H9 (cell line): ENCODE results near the gene LRRC71. TPM values are rescaled to one million over a fixed set of nuclear protein-coding genes. Genes with fewer than 3 reads are reported as not detected.
A peak's percentile ranks its signal among the peaks of the same experiment; 100 is the strongest.

Experiments
- DNase-seq: peaks from one replicate; pipeline ENCODE4 v3.0.0-alpha.2; 2017
- H2AFZ ChIP-seq: one replicate; pipeline ENCODE4 v1.6.1; 2013; ENCODE audit warnings: mild to moderate bottlenecking, low read length, control low read depth, moderate library complexity
- H2AK5ac ChIP-seq: 2 replicates; pipeline ENCODE4 v1.6.1; 2013; ENCODE audit warnings: low read length, control low read depth, mixed read lengths; ENCODE audit not compliant: insufficient read length
- H2BK120ac ChIP-seq: one replicate; pipeline ENCODE4 v1.6.1; 2013; ENCODE audit warnings: low read depth, mild to moderate bottlenecking, low read length, control low read depth, inconsistent platforms; ENCODE audit not compliant: poor library complexity, severe bottlenecking
- H2BK12ac ChIP-seq: 2 replicates; pipeline ENCODE4 v1.6.1; 2013; ENCODE audit warnings: low read length, control low read depth, mixed read lengths, low read depth; ENCODE audit not compliant: insufficient read length
- H2BK15ac ChIP-seq: 2 replicates; pipeline ENCODE4 v1.6.1; 2013; ENCODE audit warnings: low read depth, low read length, control low read depth
- H2BK20ac ChIP-seq: one replicate; pipeline ENCODE4 v1.6.1; 2013; ENCODE audit warnings: low read depth, mild to moderate bottlenecking, low read length, control low read depth, inconsistent platforms; ENCODE audit not compliant: poor library complexity, severe bottlenecking
- H2BK5ac ChIP-seq: 2 replicates; pipeline ENCODE4 v1.6.1; 2013; ENCODE audit warnings: low read length, control low read depth, mixed read lengths; ENCODE audit not compliant: insufficient read length
- H3K14ac ChIP-seq: 2 replicates; pipeline ENCODE4 v1.6.1; 2013; ENCODE audit warnings: low read length, control low read depth; ENCODE audit not compliant: insufficient read depth
- H3K18ac ChIP-seq: 2 replicates; pipeline ENCODE4 v1.6.1; 2013; ENCODE audit warnings: low read depth, mild to moderate bottlenecking, mixed read lengths, low read length, control low read depth; ENCODE audit not compliant: insufficient read length
- H3K23ac ChIP-seq: 2 replicates; pipeline ENCODE4 v1.6.1; 2013; ENCODE audit warnings: low read length, control low read depth, mixed read lengths, low read depth; ENCODE audit not compliant: insufficient read length
- H3K23me2 ChIP-seq: 2 replicates; pipeline ENCODE4 v1.6.1; 2013; ENCODE audit warnings: low read depth, mild to moderate bottlenecking, mixed read lengths, low read length, control low read depth; ENCODE audit not compliant: insufficient read length, poor library complexity, severe bottlenecking
- H3K27ac ChIP-seq: 2 replicates; pipeline ENCODE4 v1.5.1; 2013; ENCODE audit warnings: low read length, control low read depth, mixed read lengths, low read depth; ENCODE audit not compliant: insufficient read length
- H3K27me3 ChIP-seq: 2 replicates; pipeline ENCODE4 v1.6.1; 2013; ENCODE audit warnings: low read length, control low read depth, inconsistent platforms; ENCODE audit not compliant: insufficient read depth
- H3K4ac ChIP-seq: 2 replicates; pipeline ENCODE4 v1.6.1; 2013; ENCODE audit warnings: low read depth, mild to moderate bottlenecking, control low read depth, inconsistent platforms, low read length, moderate library complexity
- H3K4me1 ChIP-seq: 2 replicates; pipeline ENCODE4 v1.6.1; 2013; ENCODE audit warnings: low read length, control low read depth, inconsistent platforms; ENCODE audit not compliant: insufficient read depth
- H3K4me2 ChIP-seq: 2 replicates; pipeline ENCODE4 v1.6.1; 2013; ENCODE audit warnings: low read length, control low read depth, mixed read lengths; ENCODE audit not compliant: insufficient read length, insufficient read depth
- H3K56ac ChIP-seq: 2 replicates; pipeline ENCODE4 v1.6.1; 2013; ENCODE audit warnings: low read depth, mild to moderate bottlenecking, mixed read lengths, low read length, control low read depth; ENCODE audit not compliant: insufficient read length
- H3K79me1 ChIP-seq: 2 replicates; pipeline ENCODE4 v1.6.1; 2013; ENCODE audit warnings: low read depth, mild to moderate bottlenecking, moderate library complexity, low read length, control low read depth, inconsistent platforms; ENCODE audit not compliant: insufficient read depth, poor library complexity, severe bottlenecking
- H3K79me2 ChIP-seq: 2 replicates; pipeline ENCODE4 v1.6.1; 2013; ENCODE audit warnings: low read length, control low read depth, inconsistent platforms; ENCODE audit not compliant: insufficient read depth
- H3K9ac ChIP-seq: 2 replicates; pipeline ENCODE4 v1.6.1; 2013; ENCODE audit warnings: low read length, control low read depth, mixed read lengths; ENCODE audit not compliant: insufficient read length; ENCODE audit errors: extremely low read depth
- H3K9me3 ChIP-seq: one replicate; pipeline ENCODE4 v1.6.1; 2013; ENCODE audit warnings: low read depth, low read length, inconsistent platforms; ENCODE audit not compliant: control insufficient read depth
- H3T11ph ChIP-seq: one replicate; pipeline ENCODE4 v1.6.1; 2013; ENCODE audit warnings: mild to moderate bottlenecking, low read length, control low read depth, inconsistent platforms
- H4K20me1 ChIP-seq: one replicate; pipeline ENCODE4 v1.6.1; 2013; ENCODE audit not compliant: control insufficient read depth, insufficient read length, insufficient read depth
- H4K5ac ChIP-seq: 2 replicates; pipeline ENCODE4 v1.6.1; 2013; ENCODE audit warnings: low read depth, mild to moderate bottlenecking, mixed read lengths, low read length, control low read depth; ENCODE audit not compliant: insufficient read length
- H4K8ac ChIP-seq: replicated peaks from 2 replicates; pipeline ENCODE4 v1.6.1; 2013; ENCODE audit warnings: low read length, control low read depth, mixed read lengths, low read depth; ENCODE audit not compliant: insufficient read length
- H4K91ac ChIP-seq: 2 replicates; pipeline ENCODE4 v1.6.1; 2013; ENCODE audit warnings: low read depth, mild to moderate bottlenecking, moderate library complexity, mixed read lengths, low read length, control low read depth; ENCODE audit not compliant: insufficient read length
- H3K27ac Mint-ChIP-seq, 3 experiments: 2 replicates in 2 of 3; 3 replicates in 1 of 3; pipeline ENCODE4 v1.8.0; 2020 to 2021; ENCODE audit warnings: mixed read lengths in 3 of 3, mild to moderate bottlenecking in 1 of 3, moderate library complexity in 1 of 3
- H3K27me3 Mint-ChIP-seq: 2 replicates; pipeline ENCODE4 v1.8.0; 2021; ENCODE audit warnings: low read depth, mild to moderate bottlenecking, moderate library complexity, mixed read lengths
- H3K36me3 Mint-ChIP-seq, 3 experiments: 2 replicates in 2 of 3; 3 replicates in 1 of 3; pipeline ENCODE4 v1.8.0; 2020 to 2021; ENCODE audit warnings: low read depth in 3 of 3, mixed read lengths in 3 of 3; ENCODE audit not compliant: insufficient read depth in 1 of 3
- H3K4me1 Mint-ChIP-seq, 2 experiments: 2 replicates each; pipeline ENCODE4 v1.8.0; 2020; ENCODE audit warnings: mixed read lengths in 2 of 2
- H3K4me3 Mint-ChIP-seq, 2 experiments: 2 replicates in 1 of 2; 3 replicates in 1 of 2; pipeline ENCODE4 v1.8.0; 2020 to 2021; ENCODE audit warnings: mild to moderate bottlenecking in 2 of 2, mixed read lengths in 2 of 2, moderate library complexity in 1 of 2
- H3K9me3 Mint-ChIP-seq, 2 experiments: 2 replicates in 1 of 2; 3 replicates in 1 of 2; pipeline ENCODE4 v1.8.0; 2020; ENCODE audit warnings: mild to moderate bottlenecking in 2 of 2, mixed read lengths in 2 of 2, moderate library complexity in 1 of 2
- WGBS: extraction: QIAGEN DNeasy Blood & Tissue Kit; methylation state at CpG from one replicate; pipeline ENCODE4 v1.1.7; 2013; ENCODE audit warnings: missing lambda C conversion rate, low lambda C conversion rate, mixed read lengths; ENCODE audit not compliant: insufficient read length; ENCODE audit errors: extremely low coverage; 5-methylcytosine and 5-hydroxymethylcytosine counted together
- total RNA-seq: library from RNA; stranded (reverse); gene quantifications from 2 replicates; pipeline ENCODE4 v1.2.1, GENCODE V29; 2021
- TF ChIP-seq, protein P1 (sequence below): fragments of 200-600 bp; sonication (generic); conservative IDR thresholded peaks from 3 replicates; pipeline ENCODE4 v1.8.0; 2021; ENCODE audit warnings: antibody characterized with exemption, mild to moderate bottlenecking

Gene LRRC71
- total RNA-seq, 1 experiment from 2014 or later = not detected

DNA sequence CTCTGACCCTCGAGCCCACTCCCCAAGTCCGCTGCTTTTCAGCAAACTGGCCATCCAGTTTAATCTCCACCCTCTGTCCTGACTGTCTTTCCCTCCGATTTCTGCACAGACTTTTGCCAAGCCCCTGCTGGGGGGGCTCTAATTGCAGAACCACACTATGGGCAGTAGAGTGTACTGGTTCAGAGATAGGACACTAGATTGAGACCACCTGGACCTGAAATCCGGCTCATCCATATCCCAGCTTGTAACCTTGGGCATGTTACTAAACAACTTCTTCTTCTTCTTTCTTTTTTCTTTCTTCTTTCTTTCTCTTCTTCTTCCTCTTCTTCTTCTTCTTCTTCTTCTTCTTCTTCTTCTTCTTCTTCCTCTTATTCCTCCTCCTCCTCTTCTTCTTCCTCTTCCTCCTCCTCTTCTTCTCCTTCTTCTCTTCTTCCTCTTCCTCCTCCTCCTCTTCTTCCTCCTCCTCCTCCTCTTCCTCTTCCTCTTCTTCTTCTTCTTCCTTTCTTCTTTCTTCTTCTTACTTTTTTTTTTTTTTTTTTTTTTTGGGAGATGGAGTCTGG, 7.7 kb downstream of the LRRC71 start:
- TF ChIP-seq, protein P1, sequence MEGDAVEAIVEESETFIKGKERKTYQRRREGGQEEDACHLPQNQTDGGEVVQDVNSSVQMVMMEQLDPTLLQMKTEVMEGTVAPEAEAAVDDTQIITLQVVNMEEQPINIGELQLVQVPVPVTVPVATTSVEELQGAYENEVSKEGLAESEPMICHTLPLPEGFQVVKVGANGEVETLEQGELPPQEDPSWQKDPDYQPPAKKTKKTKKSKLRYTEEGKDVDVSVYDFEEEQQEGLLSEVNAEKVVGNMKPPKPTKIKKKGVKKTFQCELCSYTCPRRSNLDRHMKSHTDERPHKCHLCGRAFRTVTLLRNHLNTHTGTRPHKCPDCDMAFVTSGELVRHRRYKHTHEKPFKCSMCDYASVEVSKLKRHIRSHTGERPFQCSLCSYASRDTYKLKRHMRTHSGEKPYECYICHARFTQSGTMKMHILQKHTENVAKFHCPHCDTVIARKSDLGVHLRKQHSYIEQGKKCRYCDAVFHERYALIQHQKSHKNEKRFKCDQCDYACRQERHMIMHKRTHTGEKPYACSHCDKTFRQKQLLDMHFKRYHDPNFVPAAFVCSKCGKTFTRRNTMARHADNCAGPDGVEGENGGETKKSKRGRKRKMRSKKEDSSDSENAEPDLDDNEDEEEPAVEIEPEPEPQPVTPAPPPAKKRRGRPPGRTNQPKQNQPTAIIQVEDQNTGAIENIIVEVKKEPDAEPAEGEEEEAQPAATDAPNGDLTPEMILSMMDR = 0 out of 3 replicates have a peak, but pooled peaks have one; percentile 6
- no peaks in the 10 kb centered on the region; a peak in 1 of 7 replicates for H3K36me3 Mint-ChIP-seq
- no peaks in the 10 kb centered on the region for H3K9me3 ChIP-seq
- H3K9me3 Mint-ChIP-seq = peaks cover 0 to 3% of the 10 kb centered on the region in 2 experiments; a peak in 1 of 5 replicates
- no peak overlapping the region for H4K5ac ChIP-seq
- H3K9ac ChIP-seq = no peak overlapping the region
- no peak overlapping the region for H2BK20ac ChIP-seq
- WGBS = no CpG with 5 or more reads among the region's 4 CpGs
- H4K91ac ChIP-seq = no peak overlapping the region
- no peaks in the 10 kb centered on the region for H4K20me1 ChIP-seq
- no peak overlapping the region for H3K23ac ChIP-seq
- no peak overlapping the region for H3K27ac ChIP-seq
- no peaks in the 10 kb centered on the region for H3K79me2 ChIP-seq
- peaks cover 86% of the 10 kb centered on the region for H3K27me3 Mint-ChIP-seq
- H3K23me2 ChIP-seq = peaks cover 16% of the 10 kb centered on the region
- no peak overlapping the region for H3K4ac ChIP-seq
- peak overlapping the region; percentile 51 to 74 for H3K4me3 Mint-ChIP-seq
- no peak for DNase-seq
- H2BK15ac ChIP-seq = no peak overlapping the region
- H3K27me3 ChIP-seq = peaks cover 43% of the 10 kb centered on the region
- H3K14ac ChIP-seq = no peak overlapping the region
- H2BK12ac ChIP-seq = no peak overlapping the region
- no peak overlapping the region for H3K18ac ChIP-seq
- H3K56ac ChIP-seq = no peak overlapping the region
- H2AFZ ChIP-seq = no peak overlapping the region
- H3K4me2 ChIP-seq = peak overlapping the region; percentile 80
- H2AK5ac ChIP-seq = no peak overlapping the region
- H2BK120ac ChIP-seq = no peak overlapping the region
- no peak overlapping the region for H3T11ph ChIP-seq
- no peak overlapping the region for H2BK5ac ChIP-seq
- H3K4me1 ChIP-seq = no peaks in the 10 kb centered on the region
- H3K79me1 ChIP-seq = no peaks in the 10 kb centered on the region
- no peak overlapping the region for H4K8ac ChIP-seq
- H3K27ac Mint-ChIP-seq = no peak overlapping the region
- peaks cover 35 to 50% of the 10 kb centered on the region in 2 experiments for H3K4me1 Mint-ChIP-seq
